ENCODE measurements around the gene COL5A1.

Gene COL5A1

GRCh38 chr9:134607971-134608370 is 33.6 kb upstream of the COL5A1 start:
- no peak for DNase-seq (ENCODE audit: low spot score)

- no peak for DNase-seq (ENCODE audit: low spot score)
These were observed 30.6 kb upstream of the COL5A1 start for GRCh38 chr9:134611046-134611445.

- no peak for DNase-seq (ENCODE audit: low spot score)
These were observed 29.3 kb upstream of the COL5A1 start for GRCh38 chr9:134612309-134612708.

- DNase-seq (ENCODE audit: low spot score) = no peak
These were observed 28.9 kb upstream of the COL5A1 start for GRCh38 chr9:134612715-134613114.

- no peak for DNase-seq (ENCODE audit: low spot score)
These were observed 27.3 kb upstream of the COL5A1 start for GRCh38 chr9:134614256-134614655.

GRCh38 chr9:134616341-134616740 is 25.3 kb upstream of the COL5A1 start:
- no peak for DNase-seq (ENCODE audit: low spot score)

GRCh38 chr9:134617246-134617645 is 24.4 kb upstream of the COL5A1 start:
- no peak for DNase-seq (ENCODE audit: low spot score)

GRCh38 chr9:134617836-134618162 is 23.8 kb upstream of the COL5A1 start:
- DNase-seq (ENCODE audit: low spot score) = no peak

GRCh38 chr9:134618163-134618832 is 23.3 kb upstream of the COL5A1 start:
- DNase-seq (ENCODE audit: low spot score) = no peak

GRCh38 chr9:134618833-134619447 is 22.7 kb upstream of the COL5A1 start:
- no peak for DNase-seq (ENCODE audit: low spot score)

GRCh38 chr9:134619448-134619982 is 22.1 kb upstream of the COL5A1 start:
- DNase-seq (ENCODE audit: low spot score) = no peak

GRCh38 chr9:134619983-134620661 is 21.5 kb upstream of the COL5A1 start:
- no peak for DNase-seq (ENCODE audit: low spot score)

- no peak for DNase-seq (ENCODE audit: low spot score)
These were observed 20.6 kb upstream of the COL5A1 start for GRCh38 chr9:134620751-134621557.

- no peak for DNase-seq (ENCODE audit: low spot score)
These were observed 20.0 kb upstream of the COL5A1 start for GRCh38 chr9:134621558-134622110.

GRCh38 chr9:134622896-134623257 is 18.7 kb upstream of the COL5A1 start:
- DNase-seq (ENCODE audit: low spot score) = no peak

- peak; percentile 79 for DNase-seq (ENCODE audit: low spot score)
These were observed 18.1 kb upstream of the COL5A1 start for GRCh38 chr9:134623258-134624066.

- peak; percentile 64 for DNase-seq (ENCODE audit: low spot score)
These were observed 17.4 kb upstream of the COL5A1 start for GRCh38 chr9:134624137-134624591.

GRCh38 chr9:134624621-134625181 is 16.9 kb upstream of the COL5A1 start:
- DNase-seq (ENCODE audit: low spot score) = peak; percentile 91

GRCh38 chr9:134625361-134626068 is 16.1 kb upstream of the COL5A1 start:
- no peak for DNase-seq (ENCODE audit: low spot score)

- no peak for DNase-seq (ENCODE audit: low spot score)
These were observed 15.6 kb upstream of the COL5A1 start for GRCh38 chr9:134626069-134626423.

Measured in AG20443 (cell line).